Lower lobe of right lung (tissue), 2 donors: Measurements from ENCODE around the gene PHB1. TPM values are rescaled to one million over a fixed set of nuclear protein-coding genes. Genes with fewer than 3 reads are reported as not detected.

Experiments
- ATAC-seq, 2 donors: fragments of 200-7000 bp; cut with Tn5 transposase; one replicate each; pipeline ENCODE4 v1.9.1; 2020 to 2022; ENCODE audit warnings: mild to moderate bottlenecking in 2 of 2, moderate library complexity in 2 of 2
- DNase-seq: peaks from one replicate; pipeline ENCODE4 v3.0.0-alpha.2; 2020
- H3K27ac ChIP-seq: fragments of 200-600 bp; one replicate; pipeline ENCODE4 v1.8.0; 2022
- H3K27me3 ChIP-seq: fragments of 200-600 bp; one replicate; pipeline ENCODE4 v1.8.0; 2022; ENCODE audit warnings: low read depth
- H3K36me3 ChIP-seq: fragments of 200-600 bp; one replicate; pipeline ENCODE4 v1.8.0; 2022; ENCODE audit warnings: mild to moderate bottlenecking
- H3K4me1 ChIP-seq: fragments of 200-600 bp; one replicate; pipeline ENCODE4 v1.8.0; 2022
- H3K4me3 ChIP-seq: fragments of 200-600 bp; one replicate; pipeline ENCODE4 v1.8.0; 2022; ENCODE audit warnings: mild to moderate bottlenecking
- H3K9me3 ChIP-seq: fragments of 200-600 bp; one replicate; pipeline ENCODE4 v1.8.0; 2022
- intact Hi-C: fragments of 100-400 bp; cut with DNase I; formaldehyde crosslinking; loops from one replicate; pipeline ENCODE4 v1.11.0; 2022
- total RNA-seq: library from RNA; stranded (reverse); fragmentation: NEBNext Ultra II Directional; extraction: Animal tissue kit (Norgen Biotek cat#: 25700); gene quantifications from one replicate; pipeline ENCODE4 v1.2.1, GENCODE V29; 2021
- TF ChIP-seq, protein P1 (sequence below): fragments of 200-600 bp; IDR thresholded peaks from one replicate; pipeline ENCODE4 v1.8.0; 2022; ENCODE audit warnings: antibody characterized with exemption, mild to moderate bottlenecking
- donor health status: DM: no; HTN: yes; CAD: no; lungs with severe emphysema.

Gene PHB1
- total RNA-seq, 1 donor from 2014 or later: 113 TPM

DNA sequence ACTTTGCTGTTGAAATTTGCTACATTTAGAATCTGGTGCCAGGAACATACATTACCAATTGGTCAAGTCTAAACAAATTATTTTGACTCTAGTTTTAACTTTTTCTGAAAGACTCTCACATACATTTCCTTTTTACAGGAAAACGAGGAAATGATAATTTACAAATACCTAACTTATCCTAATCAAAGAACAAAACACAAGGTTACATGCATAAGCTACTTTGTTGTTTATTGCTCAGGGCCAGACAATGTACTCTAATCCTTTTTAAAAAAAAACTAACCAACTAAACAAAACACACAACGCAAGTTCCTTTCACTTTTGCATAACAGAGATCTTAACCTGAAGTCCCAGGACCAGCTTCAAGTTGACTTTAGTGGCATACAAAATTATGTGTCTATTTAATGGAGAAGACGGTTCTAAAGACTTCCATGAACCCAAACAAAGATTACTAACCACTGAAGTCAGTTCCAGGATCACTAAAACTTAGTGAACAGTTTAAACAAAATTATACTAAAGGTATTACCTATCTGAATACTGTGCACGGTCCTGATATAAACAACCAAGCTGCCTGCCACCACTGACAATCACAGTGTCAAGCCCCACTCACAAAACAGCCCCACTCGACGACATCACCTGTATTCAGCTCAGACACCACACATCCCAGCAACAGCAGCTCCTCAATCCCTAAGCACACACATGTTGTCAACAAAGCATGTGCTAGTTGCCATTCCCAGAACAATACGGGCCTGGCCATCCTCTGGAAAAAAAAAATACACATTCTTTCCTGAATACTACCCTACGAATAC is 54.5 kb downstream of the PHB1 start:
- Histone ChIP-seq H3K36me3 (no peaks in the 10 kb centered on the region), H3K9me3 (no peaks in the 10 kb centered on the region), H3K4me3 (peak overlapping the region; percentile 92), H3K4me1 (peaks cover 46% of the 10 kb centered on the region), H3K27me3 (no peaks in the 10 kb centered on the region), H3K27ac (peak overlapping the region; percentile 94)
- no peak for DNase-seq
- TF ChIP-seq, protein P1, sequence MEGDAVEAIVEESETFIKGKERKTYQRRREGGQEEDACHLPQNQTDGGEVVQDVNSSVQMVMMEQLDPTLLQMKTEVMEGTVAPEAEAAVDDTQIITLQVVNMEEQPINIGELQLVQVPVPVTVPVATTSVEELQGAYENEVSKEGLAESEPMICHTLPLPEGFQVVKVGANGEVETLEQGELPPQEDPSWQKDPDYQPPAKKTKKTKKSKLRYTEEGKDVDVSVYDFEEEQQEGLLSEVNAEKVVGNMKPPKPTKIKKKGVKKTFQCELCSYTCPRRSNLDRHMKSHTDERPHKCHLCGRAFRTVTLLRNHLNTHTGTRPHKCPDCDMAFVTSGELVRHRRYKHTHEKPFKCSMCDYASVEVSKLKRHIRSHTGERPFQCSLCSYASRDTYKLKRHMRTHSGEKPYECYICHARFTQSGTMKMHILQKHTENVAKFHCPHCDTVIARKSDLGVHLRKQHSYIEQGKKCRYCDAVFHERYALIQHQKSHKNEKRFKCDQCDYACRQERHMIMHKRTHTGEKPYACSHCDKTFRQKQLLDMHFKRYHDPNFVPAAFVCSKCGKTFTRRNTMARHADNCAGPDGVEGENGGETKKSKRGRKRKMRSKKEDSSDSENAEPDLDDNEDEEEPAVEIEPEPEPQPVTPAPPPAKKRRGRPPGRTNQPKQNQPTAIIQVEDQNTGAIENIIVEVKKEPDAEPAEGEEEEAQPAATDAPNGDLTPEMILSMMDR: no peak
- ATAC-seq: no peak
- intact Hi-C loops: no loop called here

DNA sequence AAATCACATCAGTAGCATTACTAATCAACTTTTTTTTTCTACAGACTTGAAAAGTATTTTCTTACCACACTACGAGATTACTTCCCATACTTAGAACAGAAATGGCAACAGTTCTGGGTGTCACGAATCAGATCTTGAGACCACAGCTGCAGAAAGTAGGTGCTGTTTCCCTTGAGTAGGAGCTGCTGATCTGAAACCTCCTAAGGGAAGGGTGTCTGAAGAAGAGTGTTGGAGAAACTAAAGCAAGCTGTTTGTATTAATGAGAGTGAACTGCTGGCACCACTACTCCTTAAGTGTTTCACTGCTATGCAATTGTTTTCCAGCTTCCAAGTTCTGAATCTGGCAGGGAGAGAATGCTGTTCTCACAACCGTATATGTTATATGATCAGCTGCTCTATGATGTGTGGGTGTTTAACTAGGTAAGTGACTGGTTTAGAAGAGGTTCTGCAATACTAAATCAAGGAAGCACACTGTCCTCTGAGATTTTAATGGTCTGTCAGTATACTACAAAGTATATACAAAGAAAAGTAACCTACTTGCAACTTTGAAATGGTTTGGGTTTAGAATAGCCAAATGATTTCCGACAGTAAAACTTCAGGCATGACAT is 55.9 kb downstream of the PHB1 start:
- Histone ChIP-seq H3K36me3 (no peaks in the 10 kb centered on the region), H3K4me3 (no peak overlapping the region), H3K27me3 (no peaks in the 10 kb centered on the region), H3K27ac (no peak overlapping the region), H3K4me1 (peaks cover 46% of the 10 kb centered on the region), H3K9me3 (no peaks in the 10 kb centered on the region)
- no peak for DNase-seq
- TF ChIP-seq, protein P1: no peak
- ATAC-seq: no peak
- intact Hi-C loops: no loop called here

DNA sequence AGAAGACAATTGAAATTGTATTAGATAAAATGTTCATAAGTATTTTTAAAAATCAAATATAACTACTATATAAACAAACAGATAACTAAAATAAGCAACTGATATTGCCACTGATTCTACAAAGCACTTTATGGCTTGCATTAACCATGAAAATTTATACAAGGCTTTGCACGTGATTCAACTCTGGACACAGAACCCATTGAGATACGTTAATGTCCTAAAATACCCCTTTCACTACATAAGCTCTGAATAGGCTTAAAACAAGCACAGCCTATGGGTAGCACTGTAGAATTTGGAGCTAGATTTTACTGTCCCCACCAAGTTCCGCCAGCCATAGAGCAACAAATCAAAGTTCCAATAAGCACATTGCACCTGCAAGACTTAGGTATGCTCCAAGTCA is 57.2 kb downstream of the PHB1 start:
- H3K27me3 ChIP-seq: no peaks in the 10 kb centered on the region
- DNase-seq (no peak), ATAC-seq (no peak)
- H3K4me3 ChIP-seq: no peak overlapping the region
- peaks cover 53% of the 10 kb centered on the region for H3K4me1 ChIP-seq
- TF ChIP-seq, protein P1: no peak
- H3K36me3 ChIP-seq: no peaks in the 10 kb centered on the region
- intact Hi-C loops: no loop called here
- H3K27ac ChIP-seq: no peak overlapping the region
- no peaks in the 10 kb centered on the region for H3K9me3 ChIP-seq

DNA sequence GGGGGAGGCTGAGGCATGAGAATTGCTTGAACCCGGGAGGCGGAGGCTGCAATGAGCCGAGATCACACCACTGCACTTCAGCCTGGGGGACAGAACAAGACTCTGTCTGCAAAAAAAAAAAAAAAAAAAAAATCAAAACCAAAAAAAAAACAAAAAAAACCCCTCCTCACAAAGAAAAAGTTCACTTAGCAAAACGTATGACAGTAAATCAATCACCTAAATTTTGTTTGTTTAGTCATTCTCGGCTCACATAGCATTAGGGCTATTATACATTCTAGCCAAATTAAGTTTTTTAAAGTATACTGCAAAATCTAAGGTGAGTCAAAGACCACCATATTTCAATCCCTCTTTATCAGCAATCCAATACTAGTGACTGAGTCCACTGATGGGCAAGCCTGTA is 58.4 kb downstream of the PHB1 start:
- intact Hi-C loops: no loop called here
- no peaks in the 10 kb centered on the region for H3K36me3 ChIP-seq
- H3K27me3 ChIP-seq: no peaks in the 10 kb centered on the region
- DNase-seq (no peak), ATAC-seq (no peak)
- TF ChIP-seq, protein P1: no peak
- H3K27ac ChIP-seq: no peak overlapping the region
- no peaks in the 10 kb centered on the region for H3K9me3 ChIP-seq
- peaks cover 51% of the 10 kb centered on the region for H3K4me1 ChIP-seq
- no peak overlapping the region for H3K4me3 ChIP-seq

Other genes with a start within 250 kb of the PHB1 start
- gene GNGT2, start 204.3 kb downstream of the PHB1 start, total RNA-seq: 21.1 TPM
- 46.8 TPM for gene ABI3, start 204.2 kb downstream of the PHB1 start, total RNA-seq
- 1.9 TPM for gene PHOSPHO1, start 184.1 kb downstream of the PHB1 start, total RNA-seq
- gene ZNF652, start 52.6 kb downstream of the PHB1 start, total RNA-seq: 49.0 TPM
- gene NGFR, start 80.4 kb upstream of the PHB1 start, total RNA-seq: 2.3 TPM
- 4.5 TPM for gene NXPH3, start 161.0 kb upstream of the PHB1 start, total RNA-seq